SJCRH30 (cell line): ENCODE measurements around the gene FGF12. TPM values are rescaled to one million over a fixed set of nuclear protein-coding genes. Genes with fewer than 3 reads are reported as not detected.
A peak's percentile ranks its signal among the peaks of the same experiment; 100 is the strongest.
"Not testable (repeated sequence)": the region's sequence is repeated elsewhere in the genome, so short reads cannot be mapped to it uniquely, and the experiment has no call there.

Experiments
- DNase-seq, 2 experiments: peaks; one replicate each; pipeline ENCODE4 v3.0.0-alpha.2; 2015 to 2020
- H3K27ac ChIP-seq: fragments of 250-450 bp; sonication (Bioruptor Pico); 2 replicates; pipeline ENCODE4 v1.5.1; 2020; ENCODE audit warnings: mild to moderate bottlenecking, moderate library complexity
- H3K27me3 ChIP-seq: fragments of 250-450 bp; sonication (Bioruptor Pico); 2 replicates; pipeline ENCODE4 v1.5.1; 2020; ENCODE audit warnings: mild to moderate bottlenecking, moderate library complexity
- H3K36me3 ChIP-seq: fragments of 250-450 bp; sonication (Bioruptor Pico); 2 replicates; pipeline ENCODE4 v1.5.1; 2020; ENCODE audit warnings: mild to moderate bottlenecking, moderate library complexity
- H3K4me1 ChIP-seq: fragments of 250-450 bp; sonication (Bioruptor Pico); 2 replicates; pipeline ENCODE4 v1.5.1; 2020; ENCODE audit warnings: mild to moderate bottlenecking, moderate library complexity
- H3K4me3 ChIP-seq: fragments of 250-450 bp; sonication (Bioruptor Pico); 2 replicates; pipeline ENCODE4 v1.5.1; 2020; ENCODE audit warnings: mild to moderate bottlenecking, moderate library complexity
- H3K9me3 ChIP-seq: fragments of 250-450 bp; sonication (Bioruptor Pico); replicated peaks from 2 replicates; pipeline ENCODE4 v1.5.1; 2020; ENCODE audit warnings: mild to moderate bottlenecking, moderate library complexity
- total RNA-seq: library from RNA; depleted of rRNA; stranded (reverse); fragments of >200 nt; shearing (Covaris generic); gene quantifications from 2 replicates; pipeline ENCODE4 v1.2.3, GENCODE V29; 2014

FGF12 gene
- total RNA-seq, 1 experiment from 2014 or later, result 0.06 TPM

DNA sequence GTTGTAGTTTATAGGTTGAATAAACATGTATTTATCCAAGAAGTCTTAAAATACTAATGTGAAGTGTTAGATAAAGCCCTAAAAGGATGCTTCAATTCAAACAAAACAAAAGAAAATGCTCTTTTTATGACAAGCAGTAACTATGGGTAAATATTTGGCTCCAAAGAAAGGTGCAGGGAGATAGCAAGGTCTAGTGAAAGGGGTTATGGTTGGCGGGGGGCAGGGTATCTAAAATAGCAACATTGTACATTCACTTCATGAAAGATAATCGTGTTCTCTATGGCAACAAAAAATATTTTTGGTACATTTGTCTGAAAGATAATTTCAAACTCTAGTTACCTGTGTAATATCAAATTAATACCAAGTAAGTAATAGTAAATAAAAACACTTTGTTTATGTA lies 149.5 kb downstream of the FGF12 start:
- no peaks in the 10 kb centered on the region for H3K4me1 ChIP-seq
- no peaks in the 10 kb centered on the region for H3K36me3 ChIP-seq
- no peak overlapping the region for H3K4me3 ChIP-seq
- no peak overlapping the region for H3K27ac ChIP-seq
- no peaks in the 10 kb centered on the region for H3K9me3 ChIP-seq
- H3K27me3 ChIP-seq, result no peaks in the 10 kb centered on the region
- no peak for DNase-seq

DNA sequence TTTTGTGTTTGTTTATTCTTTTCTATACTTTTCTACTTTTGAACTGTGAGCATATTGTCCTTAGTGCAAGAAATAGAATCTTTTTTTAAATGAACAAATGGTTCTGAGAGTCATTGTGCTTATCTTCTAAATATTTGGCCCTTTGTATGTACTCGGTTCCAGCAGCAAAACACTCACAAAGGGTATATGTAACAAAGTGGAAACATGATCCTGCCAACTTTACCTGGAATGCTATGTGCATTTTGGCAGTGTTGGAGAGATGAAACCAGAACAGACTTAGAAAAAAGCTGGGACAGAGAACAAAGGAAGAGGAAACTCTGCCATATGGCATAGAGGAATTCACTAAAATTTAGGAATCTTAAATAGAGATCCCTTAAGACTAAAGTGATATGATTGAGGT lies 150.1 kb downstream of the FGF12 start:
- Histone ChIP-seq H3K9me3 (no peaks in the 10 kb centered on the region), H3K4me1 (no peaks in the 10 kb centered on the region), H3K27ac (no peak overlapping the region), H3K36me3 (no peaks in the 10 kb centered on the region), H3K4me3 (no peak overlapping the region), H3K27me3 (no peaks in the 10 kb centered on the region)
- no peak for DNase-seq

GRCh38 chr3:192576704-192577103 lies 150.6 kb downstream of the FGF12 start:
- not testable (repeated sequence) for H3K36me3 ChIP-seq, H3K27me3 ChIP-seq, H3K4me1 ChIP-seq, H3K4me3 ChIP-seq, H3K27ac ChIP-seq, DNase-seq, H3K9me3 ChIP-seq

GRCh38 chr3:192575879-192576506 lies 151.3 kb downstream of the FGF12 start:
- Histone ChIP-seq H3K36me3 (no peaks in the 10 kb centered on the region), H3K9me3 (no peaks in the 10 kb centered on the region)
- no peak for DNase-seq

DNA sequence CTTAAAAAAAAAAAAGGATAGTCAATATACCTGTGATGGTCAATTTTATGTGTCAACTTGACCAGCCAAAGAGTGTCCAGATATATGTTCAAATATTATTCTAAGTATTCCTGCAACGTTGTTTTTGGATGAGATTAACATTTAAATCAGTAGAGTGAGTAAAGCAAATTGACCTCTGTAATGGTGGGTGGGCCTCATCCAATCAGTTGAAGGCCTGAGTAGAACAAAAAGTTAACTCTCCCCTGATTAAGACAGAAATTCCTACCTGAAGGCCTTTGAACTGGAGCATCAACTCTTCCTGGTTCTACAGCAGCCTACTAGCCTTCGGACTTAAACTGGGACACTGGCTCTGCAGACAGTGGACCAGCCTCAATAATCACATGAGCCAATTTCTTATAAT lies 154.1 kb downstream of the FGF12 start:
- H3K4me3 ChIP-seq, result no peak overlapping the region
- H3K9me3 ChIP-seq, result no peaks in the 10 kb centered on the region
- no peaks in the 10 kb centered on the region for H3K4me1 ChIP-seq
- H3K36me3 ChIP-seq, result no peaks in the 10 kb centered on the region
- DNase-seq, result no peak
- no peak overlapping the region for H3K27ac ChIP-seq
- H3K27me3 ChIP-seq, result no peaks in the 10 kb centered on the region

More at GRCh38 chr3:192575879-192576506, 151.3 kb downstream of the FGF12 start:
- Histone ChIP-seq H3K4me3 (no peak overlapping the region), H3K4me1 (no peaks in the 10 kb centered on the region), H3K27me3 (no peaks in the 10 kb centered on the region), H3K27ac (no peak overlapping the region)

GRCh38 chr3:192570821-192571791 lies 156.2 kb downstream of the FGF12 start:
- no peaks in the 10 kb centered on the region for H3K4me1 ChIP-seq
- DNase-seq, result peak; percentile 29 to 47
- H3K9me3 ChIP-seq, result no peaks in the 10 kb centered on the region
- H3K27me3 ChIP-seq, result no peaks in the 10 kb centered on the region
- no peak overlapping the region for H3K27ac ChIP-seq
- peak overlapping the region; percentile 46 for H3K4me3 ChIP-seq
- no peaks in the 10 kb centered on the region for H3K36me3 ChIP-seq

DNA sequence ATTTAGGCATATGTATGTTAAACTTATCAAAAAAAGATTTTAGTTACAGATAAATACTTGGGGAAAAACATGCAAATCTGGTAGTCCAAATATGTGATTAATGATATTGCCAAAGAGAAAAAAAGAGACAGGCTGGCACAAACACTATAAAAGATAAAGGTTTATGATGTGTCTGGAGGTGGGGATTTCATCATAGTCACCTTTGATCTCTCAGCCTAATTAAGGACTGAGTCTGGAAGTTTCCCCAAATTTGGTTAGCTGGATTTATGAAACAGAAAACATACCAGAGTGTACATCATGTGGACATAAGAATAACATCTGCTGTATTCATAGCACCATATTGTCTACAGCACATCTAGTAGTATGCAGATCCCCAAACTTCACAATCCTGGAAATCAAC lies 157.0 kb downstream of the FGF12 start:
- no peaks in the 10 kb centered on the region for H3K36me3 ChIP-seq
- no peaks in the 10 kb centered on the region for H3K9me3 ChIP-seq
- H3K27me3 ChIP-seq, result no peaks in the 10 kb centered on the region
- no peak overlapping the region for H3K4me3 ChIP-seq
- no peaks in the 10 kb centered on the region for H3K4me1 ChIP-seq
- DNase-seq, result no peak
- no peak overlapping the region for H3K27ac ChIP-seq

- Histone ChIP-seq H3K4me1 (no peaks in the 10 kb centered on the region), H3K27ac (no peak overlapping the region), H3K36me3 (no peaks in the 10 kb centered on the region), H3K4me3 (no peak overlapping the region), H3K27me3 (no peaks in the 10 kb centered on the region), H3K9me3 (no peaks in the 10 kb centered on the region)
- DNase-seq, result peak; percentile 49 to 73
Observed at GRCh38 chr3:192566706-192567290, 160.5 kb downstream of the FGF12 start.

GRCh38 chr3:192564611-192565010 lies 162.7 kb downstream of the FGF12 start:
- Histone ChIP-seq H3K36me3 (no peaks in the 10 kb centered on the region), H3K4me3 (no peak overlapping the region), H3K9me3 (no peaks in the 10 kb centered on the region), H3K4me1 (no peaks in the 10 kb centered on the region), H3K27me3 (no peaks in the 10 kb centered on the region), H3K27ac (no peak overlapping the region)
- no peak for DNase-seq

GRCh38 chr3:192563417-192563816 lies 163.9 kb downstream of the FGF12 start:
- no peak for DNase-seq

GRCh38 chr3:192553707-192554106 lies 173.6 kb downstream of the FGF12 start:
- Histone ChIP-seq H3K4me3 (no peak overlapping the region), H3K27me3 (no peaks in the 10 kb centered on the region), H3K27ac (no peak overlapping the region), H3K36me3 (no peaks in the 10 kb centered on the region), H3K4me1 (no peaks in the 10 kb centered on the region), H3K9me3 (no peaks in the 10 kb centered on the region)
- DNase-seq, result no peak

More at GRCh38 chr3:192563417-192563816, 163.9 kb downstream of the FGF12 start:
- Histone ChIP-seq H3K4me3 (no peak overlapping the region), H3K27ac (no peak overlapping the region), H3K9me3 (no peaks in the 10 kb centered on the region), H3K27me3 (no peaks in the 10 kb centered on the region), H3K36me3 (no peaks in the 10 kb centered on the region), H3K4me1 (no peaks in the 10 kb centered on the region)

DNA sequence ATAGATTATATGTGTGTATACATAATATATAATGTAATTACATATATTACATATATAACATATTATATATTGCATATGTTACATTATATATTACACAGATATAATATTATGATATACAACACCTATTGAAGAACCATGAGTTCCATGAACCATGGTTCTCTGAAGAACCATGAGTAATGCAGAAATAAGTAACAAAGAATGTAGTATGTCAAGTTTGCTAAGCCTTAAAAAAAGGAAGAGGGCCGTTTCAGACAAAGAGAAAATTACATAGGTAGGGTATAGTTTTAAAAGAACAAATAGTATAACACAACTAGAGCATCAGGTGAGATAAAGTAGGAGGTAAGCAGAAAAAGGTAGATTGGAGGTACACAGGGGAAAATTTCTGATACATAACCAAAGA lies 177.0 kb downstream of the FGF12 start:
- Histone ChIP-seq H3K9me3 (no peaks in the 10 kb centered on the region), H3K27ac (no peak overlapping the region), H3K27me3 (no peaks in the 10 kb centered on the region), H3K4me3 (no peak overlapping the region), H3K4me1 (no peaks in the 10 kb centered on the region), H3K36me3 (no peaks in the 10 kb centered on the region)
- DNase-seq, result no peak

DNA sequence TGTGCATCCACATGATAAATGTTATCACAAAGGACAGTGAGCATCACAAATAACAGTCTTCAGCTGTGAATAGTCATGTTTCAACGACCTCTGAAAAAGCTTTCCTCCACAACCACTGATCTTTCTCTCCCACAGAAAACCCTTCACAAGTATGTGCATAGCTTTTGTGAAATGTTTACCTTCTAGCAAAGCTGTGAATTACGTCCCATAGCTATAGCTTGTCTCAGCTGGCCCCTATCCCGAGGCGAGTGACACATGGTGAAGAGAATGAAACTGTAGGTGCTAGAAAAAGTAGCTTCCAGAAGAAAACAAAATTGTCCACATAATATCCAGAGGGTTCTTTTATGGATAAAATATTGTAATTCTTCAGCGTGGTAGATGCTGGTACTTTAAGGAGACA lies 182.0 kb downstream of the FGF12 start:
- no peaks in the 10 kb centered on the region for H3K9me3 ChIP-seq
- no peaks in the 10 kb centered on the region for H3K27me3 ChIP-seq
- H3K4me1 ChIP-seq, result no peaks in the 10 kb centered on the region
- no peak overlapping the region for H3K4me3 ChIP-seq
- H3K27ac ChIP-seq, result no peak overlapping the region
- DNase-seq, result no peak
- H3K36me3 ChIP-seq, result no peaks in the 10 kb centered on the region

DNA sequence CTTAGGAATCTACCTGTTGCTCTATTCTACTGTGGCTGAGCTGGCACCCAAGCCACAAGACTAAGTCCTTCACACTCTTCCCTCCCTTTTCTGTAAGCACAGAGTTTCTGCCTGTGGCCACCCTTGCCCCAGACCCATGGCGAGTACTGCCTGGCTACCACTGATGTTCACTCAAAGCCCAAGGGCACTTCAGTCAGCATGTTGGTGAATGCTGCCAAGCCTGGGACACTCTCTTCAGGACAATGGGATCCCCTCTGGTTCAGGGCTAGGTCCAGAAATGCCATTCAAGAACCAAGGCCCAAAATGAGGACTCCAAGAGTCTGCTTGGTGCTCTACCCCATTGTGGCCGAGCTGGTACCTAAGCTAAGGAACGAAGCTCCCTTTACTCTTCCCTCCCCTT lies 184.2 kb downstream of the FGF12 start:
- Histone ChIP-seq H3K9me3 (no peaks in the 10 kb centered on the region), H3K27ac (no peak overlapping the region), H3K27me3 (no peaks in the 10 kb centered on the region), H3K4me1 (no peaks in the 10 kb centered on the region), H3K36me3 (no peaks in the 10 kb centered on the region), H3K4me3 (no peak overlapping the region)
- DNase-seq, result no peak

- no peaks in the 10 kb centered on the region for H3K4me1 ChIP-seq
- no peak for DNase-seq
- no peak overlapping the region for H3K27ac ChIP-seq
- H3K36me3 ChIP-seq, result no peaks in the 10 kb centered on the region
- no peak overlapping the region for H3K4me3 ChIP-seq
- H3K27me3 ChIP-seq, result no peaks in the 10 kb centered on the region
- no peaks in the 10 kb centered on the region for H3K9me3 ChIP-seq
Observed at GRCh38 chr3:192516820-192517219, 210.5 kb downstream of the FGF12 start.
